Right lung (tissue), 10 donors: Measurements from ENCODE around the gene RNF113B. TPM values are rescaled to one million over a fixed set of nuclear protein-coding genes. Genes with fewer than 3 reads are reported as not detected.

Experiments used
- DNase-seq, 2 donors: peaks; one replicate each; pipeline ENCODE4 v3.0.0-alpha.2; 2013
- long read RNA-seq, 8 donors: transcript quantifications; one replicate each; lab custom pipeline, GENCODE V29; 2026
- polyA plus RNA-seq, 5 donors: library from polyadenylated mRNA; unstranded; fragments of 120-200 nt; gene quantifications; one replicate each; pipeline versions ENCODE4 v1.2.1 to v1.2.3, GENCODE V29; 2013; ENCODE audit warnings: inconsistent platforms in 1 of 5, low replicate concordance in 1 of 5; ENCODE audit not compliant: insufficient read length in 5 of 5, insufficient read depth in 1 of 5

The RNF113B gene
- polyA plus RNA-seq = under 1 TPM in 1 of 5 donors, not detected in 4; 0.13 TPM
- long read RNA-seq, donor 1 = 0 reads
- long read RNA-seq, donor 2 = 0 reads
- long read RNA-seq, donor 3 = 0 reads
- long read RNA-seq, donor 4 = 0 reads
- long read RNA-seq, donor 5 = 0 reads
- long read RNA-seq, donor 6 = 0 reads
- long read RNA-seq, donor 7 = 0 reads
- long read RNA-seq, donor 8 = 0 reads

- no peak for DNase-seq
Observed at GRCh38 chr13:98176777-98177608, at the start of gene RNF113B. RNF113B (minus strand) TSS chr13:98177269; CDS start chr13:98177236, 33 bp downstream.

DNA sequence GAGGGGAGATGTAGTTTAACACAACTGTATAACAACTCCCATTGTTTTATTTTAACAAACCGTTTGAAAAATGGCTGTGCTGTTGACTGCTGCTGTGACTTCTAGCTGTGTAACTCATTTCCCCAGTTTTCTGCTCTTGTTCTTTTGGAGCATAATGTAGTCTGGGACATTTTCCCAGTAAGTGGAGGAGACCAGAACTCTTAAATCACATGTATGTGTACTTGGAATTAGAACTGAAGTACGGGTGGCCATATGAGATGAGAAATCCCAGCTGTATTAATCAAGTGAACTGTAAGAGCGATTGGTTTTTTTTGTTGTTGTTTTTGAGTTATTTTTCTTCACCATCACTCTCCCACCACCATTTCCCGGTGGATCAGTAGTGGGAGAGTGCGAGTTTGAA lies 49.4 kb upstream of the RNF113B start:
- no peak for DNase-seq

DNA sequence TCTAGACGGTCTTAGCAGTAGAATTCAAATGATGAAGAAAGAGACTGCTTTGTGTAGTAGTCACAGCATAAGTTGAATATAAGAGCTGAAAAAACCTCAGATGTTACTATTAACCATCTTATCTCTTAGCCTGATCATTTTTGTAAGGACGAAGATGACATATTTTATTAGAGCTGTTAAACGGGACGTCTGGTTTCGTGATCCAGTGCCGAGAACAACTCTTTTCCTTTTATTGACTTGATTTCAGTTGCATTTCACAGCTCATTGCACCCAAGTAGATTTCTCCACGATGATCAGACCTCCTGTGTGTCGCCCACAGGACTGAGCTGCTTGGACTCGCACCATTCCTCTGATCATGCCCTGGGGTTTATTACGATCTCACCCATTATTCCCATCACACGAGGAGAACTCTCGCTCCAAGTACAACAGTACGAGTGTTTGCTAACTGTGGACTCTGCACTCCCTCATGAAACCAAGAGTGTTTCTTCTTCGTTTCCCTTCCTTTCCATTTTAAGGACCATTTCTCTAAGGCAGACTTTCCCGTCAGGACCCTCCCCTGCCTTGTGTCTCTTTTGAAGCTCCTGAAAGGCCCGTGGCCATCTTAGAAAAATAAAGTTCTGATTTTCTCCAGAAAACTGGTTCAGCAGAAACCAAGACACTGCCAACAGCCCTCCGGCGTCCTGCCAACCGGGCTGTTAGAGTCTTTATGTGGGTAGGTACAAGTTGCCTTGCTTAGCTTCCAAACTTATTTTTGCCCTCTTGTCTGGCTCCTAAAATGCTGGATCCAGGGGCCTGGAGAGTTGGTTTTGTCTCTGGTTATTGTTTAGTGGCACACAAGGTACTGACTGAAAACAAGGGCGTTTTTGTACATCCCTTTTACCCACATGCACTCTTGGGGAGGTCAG lies 48.2 kb upstream of the RNF113B start:
- no peak for DNase-seq

GRCh38 chr13:98224557-98224956 lies 47.5 kb upstream of the RNF113B start:
- DNase-seq = no peak

- DNase-seq = no peak
Observed at GRCh38 chr13:98223741-98224140, 46.7 kb upstream of the RNF113B start.

- DNase-seq = no peak
Observed at GRCh38 chr13:98222816-98223215, 45.7 kb upstream of the RNF113B start.

DNA sequence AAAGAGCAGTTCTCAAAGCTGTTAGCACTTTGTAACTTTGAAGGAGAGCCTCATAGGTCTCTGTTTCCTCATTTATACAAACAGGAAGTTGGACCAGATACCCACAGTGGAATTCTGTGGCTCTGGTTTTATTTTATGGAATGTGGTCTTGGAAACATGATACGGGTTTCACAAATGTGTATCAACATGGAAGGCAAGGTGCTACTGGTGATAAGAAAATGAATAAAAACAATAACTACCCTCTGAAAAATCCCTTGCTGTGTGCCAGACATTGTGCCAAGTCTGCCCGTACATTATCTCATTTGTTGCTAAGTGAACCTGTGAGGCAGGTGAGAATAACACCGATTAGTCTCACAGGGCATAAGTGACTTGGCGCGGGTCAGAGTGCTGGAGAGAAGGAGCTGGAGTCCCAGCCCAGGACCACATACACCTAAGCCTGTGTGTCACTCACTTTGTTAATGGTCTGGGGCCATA lies 45.0 kb upstream of the RNF113B start:
- DNase-seq = no peak

- DNase-seq = no peak
Observed at GRCh38 chr13:98221234-98221633, 44.2 kb upstream of the RNF113B start.

DNA sequence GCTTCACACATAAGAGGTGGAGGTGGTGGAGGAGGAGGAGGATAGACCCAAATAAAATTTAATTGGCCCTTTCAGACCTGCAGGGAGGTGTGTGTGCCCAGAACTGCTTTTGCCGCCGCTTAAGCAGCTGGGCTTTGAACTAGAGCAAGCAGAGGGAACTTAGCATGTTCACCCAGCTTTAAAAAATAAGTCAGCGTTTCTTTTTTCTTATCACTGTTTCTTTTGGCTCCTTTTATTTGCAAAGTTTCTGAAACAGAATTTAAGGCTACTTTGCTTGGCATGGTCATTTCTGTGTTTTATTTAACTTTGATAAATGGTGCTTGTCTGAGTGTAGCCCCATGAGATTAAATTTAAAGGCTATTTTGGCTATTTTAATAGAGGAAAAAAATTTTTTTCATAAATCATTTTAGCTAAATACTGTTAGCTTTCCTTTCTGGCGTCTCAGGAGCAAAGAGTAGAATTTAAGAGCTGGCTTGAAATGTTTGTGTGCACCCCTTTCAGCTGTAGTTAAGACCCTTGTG lies 43.3 kb upstream of the RNF113B start:
- peak in 1 of 2 donors; percentile 50 for DNase-seq

- DNase-seq = no peak
Observed at GRCh38 chr13:98219685-98220084, 42.6 kb upstream of the RNF113B start.

GRCh38 chr13:98217597-98217996 lies 40.5 kb upstream of the RNF113B start:
- no peak for DNase-seq

GRCh38 chr13:98216711-98217285 lies 39.7 kb upstream of the RNF113B start:
- DNase-seq = no peak

DNA sequence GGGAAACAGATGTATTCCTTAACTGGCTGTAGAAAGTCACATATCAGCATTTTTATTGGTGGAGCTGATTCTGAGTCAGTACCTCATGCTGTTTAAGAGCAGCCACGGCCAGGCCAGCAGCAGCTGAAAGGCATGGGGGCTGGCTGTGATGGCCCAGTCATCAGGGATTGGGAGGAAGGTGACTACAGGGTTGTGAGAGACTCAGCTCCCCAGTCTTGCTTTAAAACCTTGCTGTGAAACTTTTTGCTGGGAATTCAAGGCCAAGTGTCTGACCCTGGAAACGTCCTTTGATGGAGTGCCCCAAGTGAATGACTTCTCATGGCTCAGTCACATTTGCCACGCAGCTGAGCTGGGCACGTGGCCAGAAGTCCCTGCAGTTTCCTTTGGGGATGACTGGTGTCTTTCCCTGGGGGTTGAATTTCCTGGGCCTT lies 39.1 kb upstream of the RNF113B start:
- DNase-seq = no peak

DNA sequence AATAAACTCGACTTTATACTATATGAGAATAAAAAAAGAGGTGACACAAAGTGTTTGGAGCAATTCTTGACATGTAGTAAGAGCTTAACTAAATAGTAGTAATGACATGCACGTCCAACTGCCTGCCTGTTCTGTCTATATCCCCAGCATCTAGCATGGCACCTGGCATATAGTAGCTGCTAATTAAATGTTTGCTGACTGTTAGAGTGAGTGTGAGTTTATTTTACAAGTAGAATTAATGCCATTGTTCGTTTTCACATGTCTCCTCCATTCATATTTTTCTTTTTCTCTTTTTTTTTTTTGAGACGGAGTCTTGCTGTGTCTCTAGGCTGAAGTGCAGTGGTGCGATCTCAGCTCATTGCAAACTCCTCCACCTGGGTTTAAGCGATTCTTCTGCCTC lies 38.4 kb upstream of the RNF113B start:
- no peak for DNase-seq

DNA sequence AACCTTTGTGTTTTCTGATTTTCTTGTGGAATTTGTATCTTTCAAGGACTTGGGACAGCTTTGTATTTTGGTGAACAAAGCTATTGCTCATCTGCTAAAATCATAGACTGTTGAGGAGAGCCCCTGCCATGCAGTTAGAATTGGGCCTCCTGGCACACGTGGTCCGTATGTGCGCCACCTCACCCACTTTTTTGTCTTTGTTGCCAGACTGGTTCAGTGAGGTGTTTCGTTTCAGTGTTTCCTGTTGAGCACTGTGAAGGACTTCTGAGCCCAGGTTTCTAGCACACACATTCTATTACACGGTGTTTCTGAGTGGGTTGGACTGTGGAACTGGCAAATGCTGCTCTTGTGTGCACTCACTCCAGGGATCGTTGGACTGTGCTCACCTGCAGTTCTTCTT lies 37.6 kb upstream of the RNF113B start:
- peak; percentile 58 to 61 for DNase-seq

DNA sequence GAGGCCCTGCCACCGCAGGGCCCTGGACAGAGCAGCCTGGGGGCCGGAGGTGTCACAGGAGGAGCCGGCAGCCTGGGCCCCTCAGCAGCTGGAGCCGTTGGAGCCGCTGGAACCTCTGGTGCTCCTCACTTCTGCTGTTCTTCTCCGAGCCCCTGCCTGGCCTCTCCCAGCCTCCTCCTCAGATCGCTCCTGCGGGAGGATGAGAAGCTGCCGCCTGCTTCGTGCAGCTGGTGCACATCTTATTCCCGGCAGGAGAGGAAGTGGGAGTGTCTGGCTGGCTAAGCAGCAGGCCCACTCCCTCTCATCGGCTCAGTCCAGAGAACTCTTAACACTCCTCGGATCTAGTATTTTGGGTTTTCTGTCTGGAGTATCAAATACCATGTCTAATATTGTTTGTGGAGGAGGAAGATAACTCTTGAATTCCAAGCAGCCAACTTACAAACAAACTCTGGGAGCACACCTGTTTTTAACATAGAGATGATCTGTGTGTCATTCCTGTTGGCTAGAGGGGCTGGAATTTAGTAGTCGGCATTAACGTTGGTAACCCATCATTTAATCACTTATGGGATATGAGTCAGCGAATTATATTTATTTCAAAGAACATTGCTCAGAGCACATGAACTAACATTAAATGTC lies 37.1 kb upstream of the RNF113B start:
- DNase-seq = no peak

DNA sequence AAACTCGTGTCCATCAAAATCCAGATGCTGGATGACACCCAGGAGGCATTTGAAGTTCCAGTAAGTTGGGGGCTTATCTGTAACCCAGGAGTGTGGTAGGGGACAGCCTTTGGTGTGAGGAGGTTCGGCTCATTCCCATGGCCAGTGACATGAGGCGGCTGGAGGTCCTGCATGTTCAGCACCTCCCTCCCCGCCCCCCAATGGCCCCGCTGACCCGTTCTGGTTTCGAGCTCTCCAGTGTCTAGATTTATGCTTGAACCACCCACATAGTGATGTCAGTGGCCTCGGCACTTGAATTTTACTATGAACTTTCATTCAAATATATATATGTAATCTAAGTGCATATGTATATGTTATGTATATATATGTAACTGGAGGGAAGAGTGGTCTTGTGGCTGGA lies 36.3 kb upstream of the RNF113B start:
- DNase-seq = no peak

DNA sequence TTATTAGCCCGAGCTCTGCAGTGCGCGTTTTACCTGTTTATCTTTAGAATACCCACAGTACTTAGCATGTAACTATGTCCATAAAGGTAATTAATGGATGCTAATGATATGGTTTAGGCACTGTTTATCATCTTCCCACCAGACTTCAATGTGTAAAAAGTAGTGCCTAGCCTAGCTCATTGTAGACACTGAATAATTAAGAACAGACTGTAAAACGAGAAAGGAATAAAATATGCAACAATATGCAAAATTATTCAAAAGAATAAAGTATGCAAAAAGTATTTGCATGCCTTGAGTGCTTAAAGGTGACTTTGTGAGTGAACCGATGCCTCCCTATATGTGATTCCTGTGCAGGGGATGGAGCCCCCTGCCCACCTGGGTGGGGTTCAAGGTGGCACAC lies 35.7 kb upstream of the RNF113B start:
- DNase-seq = no peak

DNA sequence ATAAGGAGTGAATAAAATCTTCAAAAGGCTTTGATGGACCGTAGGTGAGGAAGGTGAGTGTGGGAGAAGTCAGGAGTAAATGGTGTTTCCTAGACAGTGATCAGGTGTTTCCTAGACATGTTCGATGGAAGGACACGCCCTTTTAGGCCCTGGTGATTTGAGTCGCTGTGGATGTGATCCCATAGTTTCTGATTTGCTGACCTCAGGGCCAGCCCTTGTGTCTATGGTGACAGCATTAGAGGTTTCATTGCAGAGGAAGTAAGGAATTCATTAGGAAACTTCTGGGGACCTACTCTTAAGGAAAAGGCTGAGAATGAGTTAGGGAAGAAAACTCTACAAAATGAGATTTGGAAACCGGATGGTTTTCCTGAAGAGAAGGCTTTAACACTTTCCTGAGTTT lies 31.5 kb upstream of the RNF113B start:
- DNase-seq = no peak

DNA sequence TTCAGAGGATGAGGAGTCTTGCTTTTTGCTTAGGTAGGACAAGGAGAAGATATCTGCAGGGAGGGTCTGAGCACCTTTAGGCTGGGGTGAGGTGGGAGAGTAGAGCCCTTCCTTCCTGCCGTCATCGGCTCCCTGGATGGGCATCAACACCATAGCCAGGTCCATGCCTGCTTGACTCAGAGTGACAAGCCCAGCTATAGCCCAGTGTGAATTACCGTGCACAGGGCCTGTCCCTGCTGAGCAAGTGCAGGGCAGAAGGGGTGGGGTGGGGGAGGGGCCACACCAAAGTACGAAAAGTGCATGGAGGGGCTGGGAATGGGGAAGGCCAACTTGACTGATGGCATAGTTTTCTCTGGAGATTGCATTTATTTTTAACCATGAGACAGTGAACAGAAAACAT lies 30.3 kb upstream of the RNF113B start:
- no peak for DNase-seq

DNA sequence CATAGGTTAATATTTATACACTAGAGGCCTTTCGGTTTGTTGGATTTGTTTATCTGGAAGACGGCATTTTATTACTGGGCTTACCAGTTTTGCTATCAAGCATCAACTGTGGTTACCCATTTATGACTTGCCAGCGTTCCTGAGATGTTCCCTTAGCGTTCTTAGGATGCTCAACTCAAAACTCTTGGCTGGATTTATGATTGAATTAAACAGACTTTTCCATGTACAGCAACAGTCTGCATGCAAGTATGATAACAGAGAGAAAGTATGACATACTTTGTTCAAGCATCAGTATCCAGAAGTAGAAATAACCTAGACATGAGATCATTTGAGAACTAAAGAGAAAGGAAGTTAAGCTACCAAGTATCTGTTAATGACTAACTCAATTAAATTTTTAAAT lies 29.9 kb upstream of the RNF113B start:
- no peak for DNase-seq
